Measurements from ENCODE around the gene PPM1F.

PPM1F gene, protein sequence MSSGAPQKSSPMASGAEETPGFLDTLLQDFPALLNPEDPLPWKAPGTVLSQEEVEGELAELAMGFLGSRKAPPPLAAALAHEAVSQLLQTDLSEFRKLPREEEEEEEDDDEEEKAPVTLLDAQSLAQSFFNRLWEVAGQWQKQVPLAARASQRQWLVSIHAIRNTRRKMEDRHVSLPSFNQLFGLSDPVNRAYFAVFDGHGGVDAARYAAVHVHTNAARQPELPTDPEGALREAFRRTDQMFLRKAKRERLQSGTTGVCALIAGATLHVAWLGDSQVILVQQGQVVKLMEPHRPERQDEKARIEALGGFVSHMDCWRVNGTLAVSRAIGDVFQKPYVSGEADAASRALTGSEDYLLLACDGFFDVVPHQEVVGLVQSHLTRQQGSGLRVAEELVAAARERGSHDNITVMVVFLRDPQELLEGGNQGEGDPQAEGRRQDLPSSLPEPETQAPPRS

DNA sequence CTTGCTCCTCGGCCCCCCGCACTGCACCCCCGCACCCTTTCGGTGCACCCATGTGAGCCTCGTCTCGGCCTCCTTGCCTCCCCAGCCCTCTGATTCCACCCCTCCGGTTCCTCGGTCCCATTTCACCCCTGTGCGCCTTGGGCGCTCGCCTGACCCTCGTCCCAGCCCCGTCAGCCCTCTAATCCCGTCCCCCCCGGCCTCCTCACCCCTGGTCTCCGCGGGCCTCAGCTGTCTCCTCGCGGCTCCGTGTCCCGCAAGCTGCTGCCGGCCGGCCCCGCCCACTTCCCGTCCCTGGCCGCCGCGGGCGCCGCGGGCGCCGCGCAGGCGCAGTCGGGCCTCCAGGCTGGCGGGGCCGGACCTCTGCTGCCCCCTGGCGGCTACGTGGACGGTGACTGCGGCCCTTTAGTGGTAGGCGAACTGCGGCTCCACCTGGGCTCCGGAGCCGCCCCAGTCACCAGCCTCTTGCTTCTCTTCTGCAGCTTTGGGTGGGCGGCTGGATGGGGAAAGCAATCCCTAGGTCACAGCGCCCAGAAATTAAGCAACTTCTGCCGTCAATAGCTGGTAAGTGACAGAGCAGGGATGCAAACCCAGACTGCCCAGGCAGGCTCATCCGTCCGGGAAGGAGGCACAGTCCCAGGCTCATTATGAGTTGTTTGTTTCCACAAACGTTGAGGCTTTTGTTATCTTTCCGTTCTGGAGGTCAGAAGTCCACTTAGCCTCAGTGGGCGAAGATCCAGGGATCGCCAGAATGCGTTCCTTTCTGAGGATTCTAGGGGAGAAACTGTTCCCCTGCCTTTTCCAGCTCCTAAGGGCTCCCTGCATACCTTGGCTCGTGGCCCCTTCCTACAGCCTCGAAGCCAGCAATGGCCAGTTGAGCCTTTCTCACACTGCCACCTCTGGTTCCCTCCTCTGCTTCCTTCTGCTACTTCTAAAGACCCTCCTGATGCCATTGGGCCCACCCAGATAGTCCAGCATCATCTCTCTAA, at the start of gene PPM1F:
Gene PPM1F, minus strand, starts transcription at position 263 of the 986 bp plus-strand sequence. CDS start 6,800 bp downstream, outside the sequence.
- ATAC-seq, result peak; percentile 75
- no peak for TF ChIP-seq TOX (CRISPR knock-in tag; IDR thresholded peaks at IDR 0.05; ENCODE audit: borderline replicate concordance)
- no peak for TF ChIP-seq CSDC2 (CRISPR knock-in tag; IDR thresholded peaks at IDR 0.05)
- TF ChIP-seq ZNF70 (CRISPR knock-in tag; IDR thresholded peaks at IDR 0.05), result no peak
- TF ChIP-seq SNAI2 (CRISPR knock-in tag; IDR thresholded peaks at IDR 0.05), result no peak
- TF ChIP-seq GLIS3 (CRISPR knock-in tag; IDR thresholded peaks at IDR 0.05), result no peak
- no peak for TF ChIP-seq ZNF565 (CRISPR knock-in tag; conservative IDR thresholded peaks at IDR 0.05; ENCODE audit: low read depth)
- TF ChIP-seq, protein P1, sequence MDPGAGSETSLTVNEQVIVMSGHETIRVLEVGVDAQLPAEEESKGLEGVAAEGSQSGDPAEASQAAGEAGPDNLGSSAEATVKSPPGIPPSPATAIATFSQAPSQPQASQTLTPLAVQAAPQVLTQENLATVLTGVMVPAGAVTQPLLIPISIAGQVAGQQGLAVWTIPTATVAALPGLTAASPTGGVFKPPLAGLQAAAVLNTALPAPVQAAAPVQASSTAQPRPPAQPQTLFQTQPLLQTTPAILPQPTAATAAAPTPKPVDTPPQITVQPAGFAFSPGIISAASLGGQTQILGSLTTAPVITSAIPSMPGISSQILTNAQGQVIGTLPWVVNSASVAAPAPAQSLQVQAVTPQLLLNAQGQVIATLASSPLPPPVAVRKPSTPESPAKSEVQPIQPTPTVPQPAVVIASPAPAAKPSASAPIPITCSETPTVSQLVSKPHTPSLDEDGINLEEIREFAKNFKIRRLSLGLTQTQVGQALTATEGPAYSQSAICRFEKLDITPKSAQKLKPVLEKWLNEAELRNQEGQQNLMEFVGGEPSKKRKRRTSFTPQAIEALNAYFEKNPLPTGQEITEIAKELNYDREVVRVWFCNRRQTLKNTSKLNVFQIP (CRISPR knock-in tag; IDR thresholded peaks at IDR 0.05; ENCODE audit: borderline replicate concordance, low read depth), result no peak

DNA sequence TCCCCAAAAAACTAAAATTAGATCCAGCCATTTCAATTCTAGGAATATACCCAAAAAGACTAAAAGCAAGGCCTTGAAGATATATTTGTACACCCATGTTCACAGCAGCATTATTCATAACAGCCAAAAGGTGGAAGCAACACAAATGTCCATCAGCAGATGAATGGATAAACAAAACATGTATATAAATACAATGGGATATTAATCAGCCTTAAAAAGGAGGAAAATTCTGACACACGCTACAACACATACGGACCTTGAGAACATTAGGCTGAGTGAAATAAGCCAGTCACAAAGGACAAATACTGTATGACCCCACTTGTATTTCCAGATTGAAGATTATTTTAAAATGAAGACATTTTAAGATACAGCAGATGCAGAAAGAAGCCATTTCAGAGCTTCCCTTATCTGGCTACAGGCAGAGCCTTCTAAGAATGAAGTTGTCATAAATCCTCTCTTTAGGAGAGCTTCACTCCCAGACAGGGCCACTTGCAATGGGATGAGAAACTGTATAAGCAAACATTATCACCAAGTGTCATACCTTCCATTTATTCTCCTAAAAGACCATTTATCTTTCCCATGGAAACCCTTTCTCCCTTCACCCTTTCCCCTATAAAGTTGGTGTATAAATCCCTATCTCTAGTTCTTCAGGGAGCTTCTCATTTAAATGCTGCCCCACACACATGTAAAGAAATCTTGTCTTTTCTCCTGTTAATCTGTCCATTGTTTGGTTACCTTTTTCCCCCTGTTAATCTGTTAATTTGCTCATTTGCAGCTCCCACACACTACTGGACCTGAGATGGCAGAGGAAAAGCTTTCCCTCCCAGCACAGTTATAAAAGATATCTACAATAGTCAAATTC, 49.2 kb upstream of the PPM1F start:
- TF ChIP-seq PPARA (CRISPR knock-in tag; IDR thresholded peaks at IDR 0.05; ENCODE audit: borderline replicate concordance) (no peak), ZNF8 (CRISPR knock-in tag; IDR thresholded peaks at IDR 0.05) (no peak), TCF4 (CRISPR knock-in tag; IDR thresholded peaks at IDR 0.05; ENCODE audit: borderline replicate concordance) (no peak), ZC3H10 (CRISPR knock-in tag; IDR thresholded peaks at IDR 0.05) (no peak), ZNF70 (CRISPR knock-in tag; IDR thresholded peaks at IDR 0.05) (no peak), ZFP30 (CRISPR knock-in tag; IDR thresholded peaks at IDR 0.05) (no peak)
- TF ChIP-seq, protein P2, sequence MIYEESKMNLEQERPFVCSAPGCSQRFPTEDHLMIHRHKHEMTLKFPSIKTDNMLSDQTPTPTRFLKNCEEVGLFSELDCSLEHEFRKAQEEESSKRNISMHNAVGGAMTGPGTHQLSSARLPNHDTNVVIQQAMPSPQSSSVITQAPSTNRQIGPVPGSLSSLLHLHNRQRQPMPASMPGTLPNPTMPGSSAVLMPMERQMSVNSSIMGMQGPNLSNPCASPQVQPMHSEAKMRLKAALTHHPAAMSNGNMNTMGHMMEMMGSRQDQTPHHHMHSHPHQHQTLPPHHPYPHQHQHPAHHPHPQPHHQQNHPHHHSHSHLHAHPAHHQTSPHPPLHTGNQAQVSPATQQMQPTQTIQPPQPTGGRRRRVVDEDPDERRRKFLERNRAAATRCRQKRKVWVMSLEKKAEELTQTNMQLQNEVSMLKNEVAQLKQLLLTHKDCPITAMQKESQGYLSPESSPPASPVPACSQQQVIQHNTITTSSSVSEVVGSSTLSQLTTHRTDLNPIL (CRISPR knock-in tag; IDR thresholded peaks at IDR 0.05; ENCODE audit: low read depth), result no peak
- TF ChIP-seq, protein P3, sequence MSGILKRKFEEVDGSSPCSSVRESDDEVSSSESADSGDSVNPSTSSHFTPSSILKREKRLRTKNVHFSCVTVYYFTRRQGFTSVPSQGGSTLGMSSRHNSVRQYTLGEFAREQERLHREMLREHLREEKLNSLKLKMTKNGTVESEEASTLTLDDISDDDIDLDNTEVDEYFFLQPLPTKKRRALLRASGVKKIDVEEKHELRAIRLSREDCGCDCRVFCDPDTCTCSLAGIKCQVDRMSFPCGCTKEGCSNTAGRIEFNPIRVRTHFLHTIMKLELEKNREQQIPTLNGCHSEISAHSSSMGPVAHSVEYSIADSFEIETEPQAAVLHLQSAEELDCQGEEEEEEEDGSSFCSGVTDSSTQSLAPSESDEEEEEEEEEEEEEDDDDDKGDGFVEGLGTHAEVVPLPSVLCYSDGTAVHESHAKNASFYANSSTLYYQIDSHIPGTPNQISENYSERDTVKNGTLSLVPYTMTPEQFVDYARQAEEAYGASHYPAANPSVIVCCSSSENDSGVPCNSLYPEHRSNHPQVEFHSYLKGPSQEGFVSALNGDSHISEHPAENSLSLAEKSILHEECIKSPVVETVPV (CRISPR knock-in tag; IDR thresholded peaks at IDR 0.05), result no peak
- TF ChIP-seq, protein P4, sequence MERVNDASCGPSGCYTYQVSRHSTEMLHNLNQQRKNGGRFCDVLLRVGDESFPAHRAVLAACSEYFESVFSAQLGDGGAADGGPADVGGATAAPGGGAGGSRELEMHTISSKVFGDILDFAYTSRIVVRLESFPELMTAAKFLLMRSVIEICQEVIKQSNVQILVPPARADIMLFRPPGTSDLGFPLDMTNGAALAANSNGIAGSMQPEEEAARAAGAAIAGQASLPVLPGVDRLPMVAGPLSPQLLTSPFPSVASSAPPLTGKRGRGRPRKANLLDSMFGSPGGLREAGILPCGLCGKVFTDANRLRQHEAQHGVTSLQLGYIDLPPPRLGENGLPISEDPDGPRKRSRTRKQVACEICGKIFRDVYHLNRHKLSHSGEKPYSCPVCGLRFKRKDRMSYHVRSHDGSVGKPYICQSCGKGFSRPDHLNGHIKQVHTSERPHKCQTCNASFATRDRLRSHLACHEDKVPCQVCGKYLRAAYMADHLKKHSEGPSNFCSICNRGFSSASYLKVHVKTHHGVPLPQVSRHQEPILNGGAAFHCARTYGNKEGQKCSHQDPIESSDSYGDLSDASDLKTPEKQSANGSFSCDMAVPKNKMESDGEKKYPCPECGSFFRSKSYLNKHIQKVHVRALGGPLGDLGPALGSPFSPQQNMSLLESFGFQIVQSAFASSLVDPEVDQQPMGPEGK (CRISPR knock-in tag; IDR thresholded peaks at IDR 0.05; ENCODE audit: borderline replicate concordance), result no peak
- TF ChIP-seq, protein P5, sequence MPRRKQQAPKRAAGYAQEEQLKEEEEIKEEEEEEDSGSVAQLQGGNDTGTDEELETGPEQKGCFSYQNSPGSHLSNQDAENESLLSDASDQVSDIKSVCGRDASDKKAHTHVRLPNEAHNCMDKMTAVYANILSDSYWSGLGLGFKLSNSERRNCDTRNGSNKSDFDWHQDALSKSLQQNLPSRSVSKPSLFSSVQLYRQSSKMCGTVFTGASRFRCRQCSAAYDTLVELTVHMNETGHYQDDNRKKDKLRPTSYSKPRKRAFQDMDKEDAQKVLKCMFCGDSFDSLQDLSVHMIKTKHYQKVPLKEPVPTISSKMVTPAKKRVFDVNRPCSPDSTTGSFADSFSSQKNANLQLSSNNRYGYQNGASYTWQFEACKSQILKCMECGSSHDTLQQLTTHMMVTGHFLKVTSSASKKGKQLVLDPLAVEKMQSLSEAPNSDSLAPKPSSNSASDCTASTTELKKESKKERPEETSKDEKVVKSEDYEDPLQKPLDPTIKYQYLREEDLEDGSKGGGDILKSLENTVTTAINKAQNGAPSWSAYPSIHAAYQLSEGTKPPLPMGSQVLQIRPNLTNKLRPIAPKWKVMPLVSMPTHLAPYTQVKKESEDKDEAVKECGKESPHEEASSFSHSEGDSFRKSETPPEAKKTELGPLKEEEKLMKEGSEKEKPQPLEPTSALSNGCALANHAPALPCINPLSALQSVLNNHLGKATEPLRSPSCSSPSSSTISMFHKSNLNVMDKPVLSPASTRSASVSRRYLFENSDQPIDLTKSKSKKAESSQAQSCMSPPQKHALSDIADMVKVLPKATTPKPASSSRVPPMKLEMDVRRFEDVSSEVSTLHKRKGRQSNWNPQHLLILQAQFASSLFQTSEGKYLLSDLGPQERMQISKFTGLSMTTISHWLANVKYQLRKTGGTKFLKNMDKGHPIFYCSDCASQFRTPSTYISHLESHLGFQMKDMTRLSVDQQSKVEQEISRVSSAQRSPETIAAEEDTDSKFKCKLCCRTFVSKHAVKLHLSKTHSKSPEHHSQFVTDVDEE (CRISPR knock-in tag; IDR thresholded peaks at IDR 0.05), result no peak
- no peak for ATAC-seq

Measured in SK-N-SH treated with all-trans-retinoic acid at 6 μM for 48 hours (cell line).